Ectodermal cell (in vitro differentiated cells): ENCODE results near the gene ZNF454. TPM values are rescaled to one million over a fixed set of nuclear protein-coding genes. Genes with fewer than 3 reads are reported as not detected.

Experiments
- H3K27ac ChIP-seq: 2 replicates; pipeline ENCODE4 v1.7.0; 2013; ENCODE audit warnings: mild to moderate bottlenecking, low read depth, low read length; ENCODE audit not compliant: insufficient read depth, poor library complexity, severe bottlenecking
- H3K27me3 ChIP-seq: 2 replicates; pipeline ENCODE4 v1.7.0; 2013; ENCODE audit warnings: mild to moderate bottlenecking, low read length; ENCODE audit not compliant: insufficient read depth, control insufficient read depth, poor library complexity, severe bottlenecking
- H3K36me3 ChIP-seq: one replicate; pipeline ENCODE4 v1.7.0; 2013; ENCODE audit warnings: low read length; ENCODE audit not compliant: control insufficient read depth, insufficient read depth
- H3K4me1 ChIP-seq: one replicate; pipeline ENCODE4 v1.7.0; 2013; ENCODE audit warnings: low read length; ENCODE audit not compliant: control insufficient read depth, insufficient read depth
- H3K4me3 ChIP-seq: 2 replicates; pipeline ENCODE4 v1.7.0; 2013; ENCODE audit warnings: low read depth, low read length, control low read depth; ENCODE audit not compliant: insufficient read depth
- H3K9me3 ChIP-seq: 2 replicates; pipeline ENCODE4 v1.7.0; 2013; ENCODE audit warnings: mild to moderate bottlenecking, low read length, moderate library complexity; ENCODE audit not compliant: control insufficient read depth
- WGBS, 2 experiments: methylation state at CpG; one replicate each; pipeline ENCODE4 v1.1.7; 2013; ENCODE audit warnings: missing lambda C conversion rate in 2 of 2; 5-methylcytosine and 5-hydroxymethylcytosine counted together
- polyA plus RNA-seq, 4 experiments: library from polyadenylated mRNA; stranded (reverse); fragments of 50-300 nt; gene quantifications; one replicate each; pipeline ENCODE4 v1.2.3, GENCODE V29; 2013

Gene ZNF454
- polyA plus RNA-seq (2013, experiment 1 of 4): 1.9 TPM
- polyA plus RNA-seq (2013, experiment 2 of 4): 2.9 TPM
- 1.7 TPM for polyA plus RNA-seq (2013, experiment 3 of 4)
- 1.9 TPM for polyA plus RNA-seq (2013, experiment 4 of 4)

GRCh38 chr5:178940569-178941360 lies at the start of gene ZNF454:
ZNF454 (plus strand) TSS chr5:178941198; CDS start chr5:178942792, 1,594 bp downstream.
- 44 to 45% methylated on average over 69 of the region's 69 CpGs for WGBS, 2 experiments
- Histone ChIP-seq H3K27ac (no peak within 1 kb of the TSS), H3K9me3 (peaks cover 10% of the 10 kb centered on the region), H3K4me3 (peak within 1 kb of the TSS; percentile 34), H3K36me3 (no peaks in the 10 kb centered on the region), H3K4me1 (no peaks in the 10 kb centered on the region), H3K27me3 (no peaks in the 10 kb centered on the region)

- no peaks in the 10 kb centered on the region for H3K4me1 ChIP-seq
- 1 to 2% methylated on average over 79 of the region's 79 CpGs for WGBS, 2 experiments
- H3K27me3 ChIP-seq: no peaks in the 10 kb centered on the region
- H3K9me3 ChIP-seq: no peaks in the 10 kb centered on the region
- no peaks in the 10 kb centered on the region for H3K36me3 ChIP-seq
- H3K27ac ChIP-seq: peak within 1 kb of the TSS; percentile 51
- H3K4me3 ChIP-seq: peak within 1 kb of the TSS; percentile 91
Measured at GRCh38 chr5:178895615-178896571, 45.1 kb upstream of the ZNF454 start, which contains the start of gene ZFP2. ZFP2 (plus strand) TSS chr5:178895913; CDS start chr5:178931314, 35,401 bp downstream.

GRCh38 chr5:178899289-178899688 lies 41.7 kb upstream of the ZNF454 start:
- no peaks in the 10 kb centered on the region for H3K36me3 ChIP-seq
- 90 to 92% methylated on average over 4 to 5 of the region's 5 CpGs for WGBS, 2 experiments

GRCh38 chr5:178902849-178903248 lies 38.1 kb upstream of the ZNF454 start:
- Histone ChIP-seq H3K27me3 (no peaks in the 10 kb centered on the region), H3K4me1 (no peaks in the 10 kb centered on the region), H3K4me3 (no peak overlapping the region), H3K9me3 (peaks cover 3% of the 10 kb centered on the region), H3K27ac (no peak overlapping the region), H3K36me3 (no peaks in the 10 kb centered on the region)
- 58 to 77% methylated on average over 2 of the region's 3 CpGs for WGBS, 2 experiments

More at GRCh38 chr5:178899289-178899688, 41.7 kb upstream of the ZNF454 start:
- peaks cover 2% of the 10 kb centered on the region for H3K9me3 ChIP-seq
- no peaks in the 10 kb centered on the region for H3K4me1 ChIP-seq
- H3K27me3 ChIP-seq: no peaks in the 10 kb centered on the region
- no peak overlapping the region for H3K27ac ChIP-seq
- no peak overlapping the region for H3K4me3 ChIP-seq

- H3K27me3 ChIP-seq: no peaks in the 10 kb centered on the region
- H3K4me3 ChIP-seq: no peak overlapping the region
- H3K9me3 ChIP-seq: peaks cover 6% of the 10 kb centered on the region
- H3K27ac ChIP-seq: no peak overlapping the region
- no peaks in the 10 kb centered on the region for H3K36me3 ChIP-seq
- H3K4me1 ChIP-seq: no peaks in the 10 kb centered on the region
- 89 to 92% methylated on average over 9 to 11 of the region's 11 CpGs for WGBS, 2 experiments
Measured at GRCh38 chr5:178931846-178932760, 8.9 kb upstream of the ZNF454 start.

- H3K36me3 ChIP-seq: no peaks in the 10 kb centered on the region
- peaks cover 10% of the 10 kb centered on the region for H3K9me3 ChIP-seq
- H3K27me3 ChIP-seq: no peaks in the 10 kb centered on the region
- H3K27ac ChIP-seq: no peak overlapping the region
- H3K4me3 ChIP-seq: peak overlapping the region; percentile 34
- WGBS, 2 experiments: 77 to 79% methylated on average over 23 of the region's 23 CpGs
- no peaks in the 10 kb centered on the region for H3K4me1 ChIP-seq
Measured at GRCh38 chr5:178941361-178941760, 363 bp downstream of the ZNF454 start.

GRCh38 chr5:178965465-178966055 lies 24.6 kb downstream of the ZNF454 start:
- WGBS, 2 experiments: 91 to 93% methylated on average over 5 of the region's 5 CpGs
- Histone ChIP-seq H3K9me3 (peaks cover 11% of the 10 kb centered on the region), H3K4me1 (no peaks in the 10 kb centered on the region), H3K36me3 (no peaks in the 10 kb centered on the region), H3K27me3 (no peaks in the 10 kb centered on the region), H3K4me3 (no peak overlapping the region), H3K27ac (no peak overlapping the region)

- H3K27me3 ChIP-seq: no peaks in the 10 kb centered on the region
- H3K4me1 ChIP-seq: no peaks in the 10 kb centered on the region
- no peak overlapping the region for H3K4me3 ChIP-seq
- no peaks in the 10 kb centered on the region for H3K36me3 ChIP-seq
- no peak overlapping the region for H3K27ac ChIP-seq
- 87 to 90% methylated on average over 15 of the region's 15 CpGs for WGBS, 2 experiments
- H3K9me3 ChIP-seq: peaks cover 8% of the 10 kb centered on the region
Measured at GRCh38 chr5:178981381-178981780, 40.4 kb downstream of the ZNF454 start.

- H3K4me1 ChIP-seq: no peaks in the 10 kb centered on the region
- H3K9me3 ChIP-seq: peaks cover 8% of the 10 kb centered on the region
Measured at GRCh38 chr5:178982941-178983340, 41.9 kb downstream of the ZNF454 start.

More at GRCh38 chr5:178982941-178983340, 41.9 kb downstream of the ZNF454 start:
- WGBS, 2 experiments: 84% methylated on average over 17 of the region's 17 CpGs
- H3K27me3 ChIP-seq: no peaks in the 10 kb centered on the region
- H3K4me3 ChIP-seq: no peak overlapping the region
- no peak overlapping the region for H3K27ac ChIP-seq
- H3K36me3 ChIP-seq: no peaks in the 10 kb centered on the region
